ENCODE data around the gene CIPC.

CIPC gene

DNA sequence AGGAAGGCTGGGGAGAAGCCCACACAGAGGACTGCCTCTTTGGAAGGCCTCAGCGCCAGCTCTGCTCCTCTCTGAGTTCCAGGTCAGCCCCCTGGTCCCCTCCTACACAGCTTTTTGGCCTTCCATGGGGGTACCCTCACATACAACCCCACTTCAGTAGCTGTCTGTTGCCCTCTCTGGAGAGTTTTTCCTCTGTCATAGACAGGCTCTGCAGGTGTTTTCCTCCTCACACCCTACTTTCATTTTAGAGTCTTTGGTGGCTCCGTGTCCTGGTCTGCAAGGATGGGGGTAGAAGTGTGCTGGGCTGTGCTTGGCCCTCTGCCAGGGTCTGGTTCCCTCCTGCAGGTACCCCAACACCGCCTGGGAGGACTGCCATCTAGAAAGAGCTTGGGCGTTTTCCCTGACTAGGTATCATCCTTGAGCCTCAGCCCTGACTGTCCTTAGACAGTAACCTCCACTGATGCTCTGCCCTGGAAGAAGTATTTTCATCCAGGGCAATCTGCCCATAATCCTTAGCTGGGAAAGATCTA, 28.5 kb downstream of the CIPC start:
- Histone ChIP-seq H3K27me3 (ENCODE audit: insufficient read depth, insufficient read length) (peaks cover 12% of the 10 kb centered on the region), H3K9ac (ENCODE audit: insufficient read length, low read depth) (no peak overlapping the region)
- no peak for DNase-seq (ENCODE audit: low read depth, low spot score)

DNA sequence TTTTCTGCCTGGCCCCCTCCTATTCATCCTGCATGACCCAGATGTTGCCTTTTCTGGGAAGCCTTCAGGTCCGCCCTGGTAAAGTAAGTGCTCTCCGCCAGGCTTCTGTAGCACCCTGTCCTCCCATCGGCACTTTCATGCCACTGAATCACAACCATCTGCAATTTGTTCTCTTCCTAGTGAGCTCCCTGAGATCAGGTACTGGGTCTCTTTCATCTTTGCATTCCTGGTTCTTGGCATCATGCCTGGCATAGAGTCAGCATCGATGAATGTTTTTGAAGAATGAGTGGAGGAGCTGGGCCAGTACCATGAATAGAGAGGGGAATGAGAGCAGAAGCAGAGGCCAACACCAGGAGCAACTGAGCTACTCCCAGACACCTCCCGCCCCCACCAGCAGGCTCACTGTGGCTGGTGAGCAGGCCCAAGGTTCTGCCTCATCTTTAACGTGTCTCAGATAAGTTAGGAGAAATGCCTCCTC, 30.4 kb downstream of the CIPC start:
- Histone ChIP-seq H3K9me3 (ENCODE audit: insufficient read depth, low read length) (no peaks in the 10 kb centered on the region), H3K4me1 (ENCODE audit: insufficient read depth, insufficient read length) (peaks cover 10% of the 10 kb centered on the region), H3K36me3 (ENCODE audit: insufficient read depth, insufficient read length, low read length) (no peaks in the 10 kb centered on the region), H3K27me3 (ENCODE audit: insufficient read depth, insufficient read length) (peaks cover 16% of the 10 kb centered on the region), H3K9ac (ENCODE audit: insufficient read length, low read depth) (no peak overlapping the region), H3K4me3 (ENCODE audit: insufficient read length, low read depth) (no peak overlapping the region)
- TF ChIP-seq SUZ12 (IDR thresholded peaks at IDR 0.05; ENCODE audit: extremely low read depth, insufficient read depth, insufficient read length) (no peak), ZNF274 (IDR thresholded peaks at IDR 0.05; ENCODE audit: low read depth, low read length) (no peak), YY1 (IDR thresholded peaks at IDR 0.05; ENCODE audit: insufficient read depth, insufficient read length) (no peak)
- no peak for DNase-seq (ENCODE audit: low read depth, low spot score)

More for the DNA sequence above, 28.5 kb downstream of the CIPC start:
- Histone ChIP-seq H3K9me3 (ENCODE audit: insufficient read depth, low read length) (no peaks in the 10 kb centered on the region), H3K36me3 (ENCODE audit: insufficient read depth, insufficient read length, low read length) (no peaks in the 10 kb centered on the region), H3K4me3 (ENCODE audit: insufficient read length, low read depth) (no peak overlapping the region), H3K4me1 (ENCODE audit: insufficient read depth, insufficient read length) (peaks cover 14% of the 10 kb centered on the region)
- TF ChIP-seq YY1 (IDR thresholded peaks at IDR 0.05; ENCODE audit: insufficient read depth, insufficient read length) = no peak
- TF ChIP-seq ZNF274 (IDR thresholded peaks at IDR 0.05; ENCODE audit: low read depth, low read length) = no peak
- TF ChIP-seq SUZ12 (IDR thresholded peaks at IDR 0.05; ENCODE audit: extremely low read depth, insufficient read depth, insufficient read length) = no peak

DNA sequence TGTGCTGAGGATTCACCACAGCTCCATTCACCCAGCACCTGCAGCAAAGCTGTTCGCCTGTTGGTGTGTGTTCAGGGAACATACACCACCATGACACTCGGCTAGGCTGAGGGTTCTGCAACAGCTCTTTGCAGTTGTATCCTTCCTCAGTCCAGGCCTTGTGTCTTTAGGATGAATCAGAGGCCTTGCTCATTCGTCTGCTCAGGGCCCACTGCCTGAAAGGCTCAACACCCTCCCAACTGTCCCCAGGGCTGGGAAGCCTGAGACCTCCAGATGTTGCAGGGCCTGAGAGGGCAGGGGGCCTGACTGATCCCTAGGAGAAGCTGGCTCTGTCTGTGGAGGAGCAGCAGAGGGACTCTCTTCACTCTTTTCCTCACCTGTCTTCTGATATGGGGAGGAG, 32.3 kb downstream of the CIPC start:
- Histone ChIP-seq H3K9ac (ENCODE audit: insufficient read length, low read depth) (no peak overlapping the region), H3K27me3 (ENCODE audit: insufficient read depth, insufficient read length) (peaks cover 21% of the 10 kb centered on the region), H3K36me3 (ENCODE audit: insufficient read depth, insufficient read length, low read length) (no peaks in the 10 kb centered on the region), H3K4me1 (ENCODE audit: insufficient read depth, insufficient read length) (peaks cover 4% of the 10 kb centered on the region), H3K4me3 (ENCODE audit: insufficient read length, low read depth) (no peak overlapping the region), H3K9me3 (ENCODE audit: insufficient read depth, low read length) (no peaks in the 10 kb centered on the region)
- TF ChIP-seq YY1 (IDR thresholded peaks at IDR 0.05; ENCODE audit: insufficient read depth, insufficient read length) (no peak), ZNF274 (IDR thresholded peaks at IDR 0.05; ENCODE audit: low read depth, low read length) (no peak), SUZ12 (IDR thresholded peaks at IDR 0.05; ENCODE audit: extremely low read depth, insufficient read depth, insufficient read length) (no peak)
- DNase-seq (ENCODE audit: low read depth, low spot score) = no peak

- Histone ChIP-seq H3K36me3 (ENCODE audit: insufficient read depth, insufficient read length, low read length) (no peaks in the 10 kb centered on the region), H3K27me3 (ENCODE audit: insufficient read depth, insufficient read length) (peaks cover 15% of the 10 kb centered on the region)
Observed at GRCh38 chr14:77131206-77131605, 33.1 kb downstream of the CIPC start.

GRCh38 chr14:77131871-77132486, 33.9 kb downstream of the CIPC start:
- Histone ChIP-seq H3K4me1 (ENCODE audit: insufficient read depth, insufficient read length) (no peaks in the 10 kb centered on the region), H3K4me3 (ENCODE audit: insufficient read length, low read depth) (no peak overlapping the region), H3K27me3 (ENCODE audit: insufficient read depth, insufficient read length) (peaks cover 15% of the 10 kb centered on the region), H3K36me3 (ENCODE audit: insufficient read depth, insufficient read length, low read length) (no peaks in the 10 kb centered on the region), H3K9me3 (ENCODE audit: insufficient read depth, low read length) (no peaks in the 10 kb centered on the region), H3K9ac (ENCODE audit: insufficient read length, low read depth) (no peak overlapping the region)
- no peak for TF ChIP-seq ZNF274 (IDR thresholded peaks at IDR 0.05; ENCODE audit: low read depth, low read length)
- no peak for TF ChIP-seq YY1 (IDR thresholded peaks at IDR 0.05; ENCODE audit: insufficient read depth, insufficient read length)
- TF ChIP-seq SUZ12 (IDR thresholded peaks at IDR 0.05; ENCODE audit: extremely low read depth, insufficient read depth, insufficient read length) = no peak
- DNase-seq (ENCODE audit: low read depth, low spot score) = no peak

More at GRCh38 chr14:77131206-77131605, 33.1 kb downstream of the CIPC start:
- Histone ChIP-seq H3K9ac (ENCODE audit: insufficient read length, low read depth) (no peak overlapping the region), H3K4me1 (ENCODE audit: insufficient read depth, insufficient read length) (no peaks in the 10 kb centered on the region), H3K9me3 (ENCODE audit: insufficient read depth, low read length) (no peaks in the 10 kb centered on the region), H3K4me3 (ENCODE audit: insufficient read length, low read depth) (no peak overlapping the region)
- TF ChIP-seq SUZ12 (IDR thresholded peaks at IDR 0.05; ENCODE audit: extremely low read depth, insufficient read depth, insufficient read length) (no peak), YY1 (IDR thresholded peaks at IDR 0.05; ENCODE audit: insufficient read depth, insufficient read length) (no peak), ZNF274 (IDR thresholded peaks at IDR 0.05; ENCODE audit: low read depth, low read length) (no peak)
- DNase-seq (ENCODE audit: low read depth, low spot score) = no peak

DNA sequence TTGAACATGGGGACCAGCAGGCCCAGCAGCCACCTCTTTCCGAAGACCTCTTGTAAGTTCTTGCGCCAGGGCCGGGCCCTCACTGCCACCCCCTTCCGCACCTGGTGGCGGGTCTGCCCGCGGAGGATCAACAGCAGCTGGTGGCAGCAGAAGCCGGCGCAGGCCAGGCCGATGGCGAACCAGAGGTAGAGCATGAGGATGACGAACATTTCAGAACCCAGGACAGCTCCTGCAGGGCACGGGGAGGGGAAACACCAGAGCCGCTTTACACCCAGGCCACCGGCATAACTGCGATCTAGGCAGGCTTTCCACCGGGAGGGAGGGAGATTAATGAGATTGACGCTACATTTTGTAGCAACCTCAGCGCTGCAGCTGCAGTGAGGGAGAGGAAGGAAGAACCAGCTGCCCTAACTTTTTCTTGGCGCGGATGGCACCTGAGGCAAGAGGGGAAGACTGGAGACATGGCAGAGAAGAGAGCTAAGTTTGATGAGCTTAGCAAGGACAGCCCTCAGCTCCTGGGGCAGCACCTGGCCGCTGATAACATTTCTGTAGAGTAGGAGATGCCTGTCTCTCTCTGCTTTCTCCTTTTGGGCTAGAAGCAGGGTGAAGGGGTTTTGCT, 35.8 kb downstream of the CIPC start:
- peaks cover 15% of the 10 kb centered on the region for H3K27me3 ChIP-seq (ENCODE audit: insufficient read depth, insufficient read length)
- H3K4me3 ChIP-seq (ENCODE audit: insufficient read length, low read depth) = no peak overlapping the region
- no peak for TF ChIP-seq ZNF274 (IDR thresholded peaks at IDR 0.05; ENCODE audit: low read depth, low read length)
- TF ChIP-seq SUZ12 (IDR thresholded peaks at IDR 0.05; ENCODE audit: extremely low read depth, insufficient read depth, insufficient read length) = no peak
- no peak for TF ChIP-seq YY1 (IDR thresholded peaks at IDR 0.05; ENCODE audit: insufficient read depth, insufficient read length)
- no peaks in the 10 kb centered on the region for H3K36me3 ChIP-seq (ENCODE audit: insufficient read depth, insufficient read length, low read length)
- DNase-seq (ENCODE audit: low read depth, low spot score) = no peak
- H3K9me3 ChIP-seq (ENCODE audit: insufficient read depth, low read length) = no peaks in the 10 kb centered on the region
- H3K9ac ChIP-seq (ENCODE audit: insufficient read length, low read depth) = no peak overlapping the region
- no peaks in the 10 kb centered on the region for H3K4me1 ChIP-seq (ENCODE audit: insufficient read depth, insufficient read length)

DNA sequence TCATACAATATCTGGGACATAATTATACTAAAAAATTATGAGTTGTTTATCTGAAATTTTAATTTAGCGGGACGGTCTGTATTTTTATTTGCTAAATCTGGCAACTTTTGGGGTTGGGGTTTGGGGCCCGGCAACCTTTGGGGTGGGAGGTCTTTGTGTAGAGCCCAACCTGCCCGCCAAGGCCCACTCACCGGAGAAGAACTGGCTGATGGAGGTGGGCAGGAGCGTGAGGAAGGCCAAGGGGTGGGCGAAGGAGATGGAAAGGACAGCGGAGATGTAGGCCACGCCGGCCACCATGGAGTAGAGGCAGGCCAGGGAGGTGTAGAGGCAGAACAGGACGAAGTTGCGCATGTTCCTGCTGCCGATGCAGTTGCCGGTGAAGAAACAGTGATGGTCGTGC, 41.0 kb downstream of the CIPC start:
- H3K9ac ChIP-seq (ENCODE audit: insufficient read length, low read depth) = no peak overlapping the region
- no peaks in the 10 kb centered on the region for H3K9me3 ChIP-seq (ENCODE audit: insufficient read depth, low read length)
- DNase-seq (ENCODE audit: low read depth, low spot score) = no peak
- peaks cover 39% of the 10 kb centered on the region for H3K27me3 ChIP-seq (ENCODE audit: insufficient read depth, insufficient read length)
- TF ChIP-seq SUZ12 (IDR thresholded peaks at IDR 0.05; ENCODE audit: extremely low read depth, insufficient read depth, insufficient read length) (no peak), ZNF274 (IDR thresholded peaks at IDR 0.05; ENCODE audit: low read depth, low read length) (no peak), YY1 (IDR thresholded peaks at IDR 0.05; ENCODE audit: insufficient read depth, insufficient read length) (no peak)
- no peak overlapping the region for H3K4me3 ChIP-seq (ENCODE audit: insufficient read length, low read depth)
- peaks cover 9% of the 10 kb centered on the region for H3K4me1 ChIP-seq (ENCODE audit: insufficient read depth, insufficient read length)
- no peaks in the 10 kb centered on the region for H3K36me3 ChIP-seq (ENCODE audit: insufficient read depth, insufficient read length, low read length)

All from NT2/D1 (cell line).